Measurements from ENCODE around the gene MECP2. TPM values are rescaled to one million over a fixed set of nuclear protein-coding genes. Genes with fewer than 3 reads are reported as not detected.
A peak's percentile ranks its signal among the peaks of the same experiment; 100 is the strongest.

MECP2 gene
- polyA plus RNA-seq, 2 donors = 9.3 to 13.0 TPM

DNA sequence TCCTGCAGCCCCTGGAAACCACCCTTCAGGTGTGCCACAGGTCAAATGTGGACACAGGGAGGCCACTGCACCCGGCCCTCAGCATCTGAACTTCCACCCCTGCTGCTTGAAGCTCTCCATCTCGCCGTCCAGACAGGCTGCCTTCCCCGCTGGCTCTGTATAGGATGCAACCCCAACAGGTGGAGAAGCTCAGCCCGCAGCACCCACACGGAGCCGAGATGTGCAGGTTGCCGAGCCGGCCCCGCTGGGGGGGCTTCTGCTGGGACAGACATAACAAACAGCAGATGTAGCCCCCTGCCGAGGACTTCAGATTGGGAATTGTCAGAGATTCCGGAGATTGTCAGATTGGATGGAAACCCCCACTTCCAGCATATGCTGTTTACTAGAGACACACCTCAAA is 104.4 kb downstream of the MECP2 start:
- Histone ChIP-seq H3K36me3 (ENCODE audit: control insufficient read depth in 2 of 2, insufficient read depth in 2 of 2, low read length in 1 of 2) (no peaks in the 10 kb centered on the region), H3K27me3 (ENCODE audit: control insufficient read depth in 1 of 2, insufficient read depth in 2 of 2, low read length in 2 of 2) (peaks cover 0 to 3% of the 10 kb centered on the region in 2 donors), H3K4me1 (ENCODE audit: control insufficient read depth in 2 of 2, insufficient read depth in 2 of 2, low read length in 1 of 2) (no peaks in the 10 kb centered on the region), H3K27ac (ENCODE audit: low read depth in 2 of 2, low read length in 1 of 2) (no peak overlapping the region), H3K4me3 (ENCODE audit: low read depth in 1 of 2, low read length in 2 of 2) (no peak overlapping the region), H3K9me3 (ENCODE audit: control insufficient read depth in 2 of 2, insufficient read depth in 1 of 2, low read depth in 1 of 2, low read length in 1 of 2) (no peaks in the 10 kb centered on the region)
- WGBS, 2 donors = 78 to 84% methylated on average over 12 of the region's 12 CpGs

GRCh38 chrX:153992180-153992579 is 105.3 kb downstream of the MECP2 start:
- no peaks in the 10 kb centered on the region for H3K9me3 ChIP-seq (ENCODE audit: control insufficient read depth in 2 of 2, insufficient read depth in 1 of 2, low read depth in 1 of 2, low read length in 1 of 2)
- no peak overlapping the region for H3K4me3 ChIP-seq (ENCODE audit: low read depth in 1 of 2, low read length in 2 of 2)
- WGBS, 2 donors = 85 to 92% methylated on average over 8 of the region's 8 CpGs
- H3K27ac ChIP-seq (ENCODE audit: low read depth in 2 of 2, low read length in 1 of 2) = no peak overlapping the region
- H3K4me1 ChIP-seq (ENCODE audit: control insufficient read depth in 2 of 2, insufficient read depth in 2 of 2, low read length in 1 of 2) = no peaks in the 10 kb centered on the region
- H3K36me3 ChIP-seq (ENCODE audit: control insufficient read depth in 2 of 2, insufficient read depth in 2 of 2, low read length in 1 of 2) = no peaks in the 10 kb centered on the region
- peaks cover 0 to 3% of the 10 kb centered on the region in 2 donors for H3K27me3 ChIP-seq (ENCODE audit: control insufficient read depth in 1 of 2, insufficient read depth in 2 of 2, low read length in 2 of 2)

DNA sequence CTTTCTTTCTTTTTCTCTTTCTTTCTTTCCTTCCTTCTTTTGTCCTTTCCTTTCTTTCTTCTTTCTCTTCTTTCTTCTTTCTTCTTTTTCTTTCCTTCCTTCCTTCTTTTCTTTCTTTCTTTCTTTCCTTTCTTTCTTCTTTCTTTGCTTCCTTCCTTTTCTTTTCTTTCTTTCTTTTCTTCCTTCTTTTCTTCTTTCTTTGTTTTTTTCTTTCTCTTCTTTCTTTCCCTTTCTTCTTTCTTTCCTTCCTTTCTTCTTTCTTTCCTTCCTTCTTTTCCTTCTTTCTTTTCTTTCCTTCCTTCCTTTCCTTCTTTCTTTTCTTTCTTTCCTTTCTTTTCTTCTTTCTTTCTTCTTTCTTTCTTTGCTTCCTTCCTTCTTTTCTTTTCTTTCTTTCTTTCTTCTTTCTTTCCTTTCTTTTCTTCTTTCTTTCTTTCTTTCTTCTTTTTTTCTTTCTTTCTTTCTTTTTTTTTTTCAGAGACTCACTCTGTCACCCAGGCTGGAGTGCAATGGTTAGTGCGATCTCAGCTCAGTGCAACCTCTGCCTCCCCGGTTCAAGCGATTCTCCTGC is 106.4 kb downstream of the MECP2 start:
- Histone ChIP-seq H3K27ac (ENCODE audit: low read depth in 2 of 2, low read length in 1 of 2) (no peak overlapping the region), H3K9me3 (ENCODE audit: control insufficient read depth in 2 of 2, insufficient read depth in 1 of 2, low read depth in 1 of 2, low read length in 1 of 2) (no peaks in the 10 kb centered on the region), H3K27me3 (ENCODE audit: control insufficient read depth in 1 of 2, insufficient read depth in 2 of 2, low read length in 2 of 2) (peaks cover 0 to 3% of the 10 kb centered on the region in 2 donors), H3K4me1 (ENCODE audit: control insufficient read depth in 2 of 2, insufficient read depth in 2 of 2, low read length in 1 of 2) (no peaks in the 10 kb centered on the region), H3K36me3 (ENCODE audit: control insufficient read depth in 2 of 2, insufficient read depth in 2 of 2, low read length in 1 of 2) (no peaks in the 10 kb centered on the region), H3K4me3 (ENCODE audit: low read depth in 1 of 2, low read length in 2 of 2) (no peak overlapping the region)
- 97% methylated on average over 3 of the region's 3 CpGs for WGBS, 2 donors

- H3K36me3 ChIP-seq (ENCODE audit: control insufficient read depth in 2 of 2, insufficient read depth in 2 of 2, low read length in 1 of 2) = no peaks in the 10 kb centered on the region
- H3K4me1 ChIP-seq (ENCODE audit: control insufficient read depth in 2 of 2, insufficient read depth in 2 of 2, low read length in 1 of 2) = no peaks in the 10 kb centered on the region
- H3K27ac ChIP-seq (ENCODE audit: low read depth in 2 of 2, low read length in 1 of 2) = no peak overlapping the region
- H3K27me3 ChIP-seq (ENCODE audit: control insufficient read depth in 1 of 2, insufficient read depth in 2 of 2, low read length in 2 of 2) = peaks cover 0 to 3% of the 10 kb centered on the region in 2 donors
- no peaks in the 10 kb centered on the region for H3K9me3 ChIP-seq (ENCODE audit: control insufficient read depth in 2 of 2, insufficient read depth in 1 of 2, low read depth in 1 of 2, low read length in 1 of 2)
- no peak overlapping the region for H3K4me3 ChIP-seq (ENCODE audit: low read depth in 1 of 2, low read length in 2 of 2)
- whole genome bisulfite sequencing, 2 donors = 89 to 92% methylated on average over 14 of the region's 14 CpGs
Measured at GRCh38 chrX:153989973-153990655, 107.4 kb downstream of the MECP2 start.

GRCh38 chrX:153988493-153988892 is 109.0 kb downstream of the MECP2 start:
- Histone ChIP-seq H3K27me3 (ENCODE audit: control insufficient read depth in 1 of 2, insufficient read depth in 2 of 2, low read length in 2 of 2) (peaks cover 0 to 3% of the 10 kb centered on the region in 2 donors), H3K4me1 (ENCODE audit: control insufficient read depth in 2 of 2, insufficient read depth in 2 of 2, low read length in 1 of 2) (no peaks in the 10 kb centered on the region), H3K36me3 (ENCODE audit: control insufficient read depth in 2 of 2, insufficient read depth in 2 of 2, low read length in 1 of 2) (no peaks in the 10 kb centered on the region), H3K27ac (ENCODE audit: low read depth in 2 of 2, low read length in 1 of 2) (no peak overlapping the region), H3K4me3 (ENCODE audit: low read depth in 1 of 2, low read length in 2 of 2) (no peak overlapping the region), H3K9me3 (ENCODE audit: control insufficient read depth in 2 of 2, insufficient read depth in 1 of 2, low read depth in 1 of 2, low read length in 1 of 2) (no peaks in the 10 kb centered on the region)
- whole genome bisulfite sequencing, 2 donors = 62 to 73% methylated on average over 12 of the region's 12 CpGs

DNA sequence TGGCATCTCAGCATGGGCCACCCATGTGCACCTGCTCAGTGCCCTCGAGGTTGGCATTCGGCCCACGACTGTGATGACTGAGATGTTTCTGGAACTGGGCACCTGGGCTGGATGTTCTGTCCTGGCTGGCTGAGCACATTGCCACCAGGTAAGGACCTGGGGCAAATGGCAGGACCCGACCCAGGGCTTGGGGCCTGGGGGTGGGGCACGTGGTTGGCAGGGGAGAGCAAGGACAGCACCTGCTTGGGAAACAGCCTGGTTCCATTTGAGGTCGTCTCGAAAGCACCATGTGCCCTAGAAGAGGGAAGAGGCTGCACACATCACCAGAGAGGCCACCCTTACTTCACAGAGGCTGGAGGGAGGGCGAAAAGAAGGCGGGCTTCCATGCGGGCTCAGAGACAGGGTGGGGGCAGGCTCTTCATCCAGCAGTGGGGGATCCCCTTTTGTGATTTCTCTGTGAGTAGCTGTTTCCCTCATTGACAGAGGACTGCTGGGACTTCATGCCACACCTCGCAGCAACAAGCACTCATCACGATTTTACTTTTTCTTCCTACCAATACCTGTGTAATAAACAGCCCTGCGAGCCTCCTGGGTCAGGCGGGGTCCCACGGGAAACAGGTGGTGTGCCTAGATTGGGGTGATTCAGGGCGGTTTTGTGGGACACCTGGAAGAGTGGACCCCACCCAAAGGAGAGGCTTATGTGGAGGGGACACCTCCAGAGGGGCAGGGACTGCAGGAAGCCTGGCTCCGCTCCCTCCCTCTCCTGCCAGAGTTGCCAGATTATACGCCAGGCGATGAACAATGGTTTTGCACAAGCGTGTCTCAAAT is 113.0 kb downstream of the MECP2 start:
- WGBS, 2 donors = 47 to 55% methylated on average over 20 of the region's 20 CpGs
- no peaks in the 10 kb centered on the region for H3K4me1 ChIP-seq (ENCODE audit: control insufficient read depth in 2 of 2, insufficient read depth in 2 of 2, low read length in 1 of 2)
- peak overlapping the region; percentile 66 to 72 for H3K27ac ChIP-seq (ENCODE audit: low read depth in 2 of 2, low read length in 1 of 2)
- H3K27me3 ChIP-seq (ENCODE audit: control insufficient read depth in 1 of 2, insufficient read depth in 2 of 2, low read length in 2 of 2) = no peaks in the 10 kb centered on the region
- H3K36me3 ChIP-seq (ENCODE audit: control insufficient read depth in 2 of 2, insufficient read depth in 2 of 2, low read length in 1 of 2) = peaks cover 0 to 8% of the 10 kb centered on the region in 2 donors
- H3K9me3 ChIP-seq (ENCODE audit: control insufficient read depth in 2 of 2, insufficient read depth in 1 of 2, low read depth in 1 of 2, low read length in 1 of 2) = no peaks in the 10 kb centered on the region
- H3K4me3 ChIP-seq (ENCODE audit: low read depth in 1 of 2, low read length in 2 of 2) = no peak overlapping the region

DNA sequence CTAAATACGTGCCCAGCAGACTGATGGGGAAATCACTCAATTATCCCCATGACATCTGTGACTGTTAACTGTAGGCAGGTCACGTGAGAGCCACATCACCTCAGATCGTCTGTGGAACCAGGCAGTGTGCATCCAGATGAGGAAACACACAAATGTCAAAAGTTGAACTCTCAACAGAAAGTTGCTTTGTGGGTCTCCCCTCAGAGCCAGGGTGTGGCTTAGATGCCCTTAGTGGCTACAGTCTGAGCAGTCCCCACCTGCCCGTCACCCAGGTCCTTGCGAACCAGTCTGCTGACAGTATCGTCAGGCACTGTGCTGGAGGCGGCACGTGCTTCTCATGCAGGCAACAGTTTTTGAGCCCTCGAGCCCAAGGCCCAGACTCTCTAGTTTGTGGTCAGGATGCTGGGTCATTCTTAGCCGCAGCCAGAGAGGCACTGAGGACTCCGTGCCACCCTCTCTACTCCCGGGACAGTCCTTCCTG is 114.2 kb downstream of the MECP2 start:
- no peaks in the 10 kb centered on the region for H3K9me3 ChIP-seq (ENCODE audit: control insufficient read depth in 2 of 2, insufficient read depth in 1 of 2, low read depth in 1 of 2, low read length in 1 of 2)
- H3K4me1 ChIP-seq (ENCODE audit: control insufficient read depth in 2 of 2, insufficient read depth in 2 of 2, low read length in 1 of 2) = no peaks in the 10 kb centered on the region
- WGBS, 2 donors = 85 to 86% methylated on average over 12 of the region's 12 CpGs
- H3K4me3 ChIP-seq (ENCODE audit: low read depth in 1 of 2, low read length in 2 of 2) = no peak overlapping the region
- no peaks in the 10 kb centered on the region for H3K27me3 ChIP-seq (ENCODE audit: control insufficient read depth in 1 of 2, insufficient read depth in 2 of 2, low read length in 2 of 2)
- H3K36me3 ChIP-seq (ENCODE audit: control insufficient read depth in 2 of 2, insufficient read depth in 2 of 2, low read length in 1 of 2) = peaks cover 0 to 8% of the 10 kb centered on the region in 2 donors
- no peak overlapping the region for H3K27ac ChIP-seq (ENCODE audit: low read depth in 2 of 2, low read length in 1 of 2)

GRCh38 chrX:153981771-153982533 is 115.6 kb downstream of the MECP2 start:
- no peak overlapping the region for H3K4me3 ChIP-seq (ENCODE audit: low read depth in 1 of 2, low read length in 2 of 2)
- WGBS, 2 donors = 86 to 88% methylated on average over 52 of the region's 52 CpGs
- H3K27ac ChIP-seq (ENCODE audit: low read depth in 2 of 2, low read length in 1 of 2) = peak overlapping the region; percentile 0 to 39
- H3K36me3 ChIP-seq (ENCODE audit: control insufficient read depth in 2 of 2, insufficient read depth in 2 of 2, low read length in 1 of 2) = peaks cover 0 to 8% of the 10 kb centered on the region in 2 donors
- no peaks in the 10 kb centered on the region for H3K27me3 ChIP-seq (ENCODE audit: control insufficient read depth in 1 of 2, insufficient read depth in 2 of 2, low read length in 2 of 2)
- H3K4me1 ChIP-seq (ENCODE audit: control insufficient read depth in 2 of 2, insufficient read depth in 2 of 2, low read length in 1 of 2) = no peaks in the 10 kb centered on the region
- H3K9me3 ChIP-seq (ENCODE audit: control insufficient read depth in 2 of 2, insufficient read depth in 1 of 2, low read depth in 1 of 2, low read length in 1 of 2) = no peaks in the 10 kb centered on the region

DNA sequence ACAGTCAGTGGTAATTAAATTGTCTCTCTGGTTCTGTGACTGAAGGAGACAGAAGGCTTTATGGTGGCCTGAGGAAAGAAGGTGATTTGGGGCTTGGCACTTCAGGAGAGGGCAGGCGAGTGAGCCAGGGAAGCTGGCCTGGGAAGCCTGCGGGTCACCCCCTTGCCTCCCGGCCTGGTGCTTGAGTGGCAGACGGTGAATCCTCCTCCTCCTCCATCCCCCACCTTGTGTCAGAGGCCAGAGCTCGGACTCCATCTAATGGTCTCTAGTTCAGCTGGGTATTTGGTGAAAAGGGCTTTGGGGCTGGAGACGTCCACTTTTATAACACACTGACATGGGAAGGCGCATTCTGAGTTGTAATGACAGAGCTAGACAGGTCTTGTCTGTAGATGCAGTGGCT is 116.3 kb downstream of the MECP2 start:
- Histone ChIP-seq H3K9me3 (ENCODE audit: control insufficient read depth in 2 of 2, insufficient read depth in 1 of 2, low read depth in 1 of 2, low read length in 1 of 2) (no peaks in the 10 kb centered on the region), H3K36me3 (ENCODE audit: control insufficient read depth in 2 of 2, insufficient read depth in 2 of 2, low read length in 1 of 2) (peaks cover 0 to 8% of the 10 kb centered on the region in 2 donors), H3K4me1 (ENCODE audit: control insufficient read depth in 2 of 2, insufficient read depth in 2 of 2, low read length in 1 of 2) (no peaks in the 10 kb centered on the region), H3K27me3 (ENCODE audit: control insufficient read depth in 1 of 2, insufficient read depth in 2 of 2, low read length in 2 of 2) (no peaks in the 10 kb centered on the region), H3K4me3 (ENCODE audit: low read depth in 1 of 2, low read length in 2 of 2) (no peak overlapping the region), H3K27ac (ENCODE audit: low read depth in 2 of 2, low read length in 1 of 2) (peak overlapping the region; percentile 8 to 39)
- 76 to 87% methylated on average over 7 of the region's 7 CpGs for WGBS, 2 donors

All from esophagus (tissue), 2 donors.